HepG2 (cell line): ENCODE measurements around the gene CENPP. TPM values are rescaled to one million over a fixed set of nuclear protein-coding genes. Genes with fewer than 3 reads are reported as not detected.

Experiments
- ATAC-seq: fragments of 200-7000 bp; cut with Tn5 transposase; 3 replicates; pipeline ENCODE4 v1.9.1; 2020; ENCODE audit warnings: mild to moderate bottlenecking, moderate library complexity
- BruUV-seq: library from RNA; stranded (reverse); fragments of 400-500 nt; replicated peaks from 2 replicates; lab custom pipeline; 2021; lab: Mats Ljungman, UMichigan
- CTCF ChIA-PET: fragments of 300-600 bp; formaldehyde crosslinking; extraction: SDS; loops from one replicate; lab custom pipeline; 2021; ENCODE audit warnings: low total read pairs, inconsistent platforms, low intra/inter-chr PET ratio; lab: Yijun Ruan, JAX
- POLR2A ChIA-PET: fragments of 350-600 bp; sonication (Branson Sonifier 250); formaldehyde crosslinking; loops from one replicate; lab custom pipeline; 2020; ENCODE audit warnings: antibody characterized with exemption, inconsistent platforms; lab: Yijun Ruan, JAX
- DNase-seq: peaks from one replicate; pipeline ENCODE4 v3.0.0-alpha.2; 2015; ENCODE audit warnings: low spot score
- FAIRE-seq: peaks from 3 replicates; lab custom pipeline; 2011; peaks lifted over from hg19 to GRCh38; lab: Jason Lieb, UNC
- H2AFZ ChIP-seq: one replicate; pipeline ENCODE4 v1.6.1; 2011; ENCODE audit warnings: low read length, inconsistent platforms
- H3K27ac ChIP-seq: fragments of 300-600 bp; 3 replicates; pipeline ENCODE4 v1.8.0; 2011; ENCODE audit warnings: mixed run types, mild to moderate bottlenecking, mixed read lengths, low read length, inconsistent platforms; ENCODE audit not compliant: insufficient read depth; ENCODE audit errors: extremely low read length
- H3K27me3 ChIP-seq, 2 experiments: fragments of 200-600 bp in 1 of 2; 2 replicates in 1 of 2; 3 replicates in 1 of 2; pipeline versions ENCODE4 v1.6.0 to v1.8.0; 2011; ENCODE audit warnings: low read length in 2 of 2, mild to moderate bottlenecking in 2 of 2, moderate library complexity in 2 of 2, inconsistent platforms in 1 of 2; ENCODE audit not compliant: insufficient read depth in 2 of 2, control insufficient read depth in 1 of 2
- H3K36me3 ChIP-seq, 2 experiments: fragments of 200-600 bp in 1 of 2; replicated peaks in 1 of 2; 2 replicates in 1 of 2; 3 replicates in 1 of 2; pipeline versions ENCODE4 v1.5.1 to v1.8.0; 2011; ENCODE audit warnings: low read length in 2 of 2, inconsistent platforms in 1 of 2; ENCODE audit not compliant: insufficient read depth in 2 of 2, control insufficient read depth in 1 of 2
- H3K4me1 ChIP-seq: 2 replicates; pipeline ENCODE4 v1.5.1; 2012; ENCODE audit warnings: low read length, inconsistent platforms; ENCODE audit not compliant: insufficient read depth
- H3K4me2 ChIP-seq: 2 replicates; pipeline ENCODE4 v1.6.0; 2011; ENCODE audit warnings: low read depth, low read length, inconsistent platforms
- H3K4me3 ChIP-seq, 3 experiments: fragments of 200-600 bp in 1 of 3; sonication (generic), shearing (Covaris generic) in 1 of 3; replicated peaks in 1 of 3; 2 replicates each; pipeline ENCODE4 v1.5.1; 2011 to 2016; ENCODE audit warnings: low read length in 3 of 3, inconsistent platforms in 2 of 3, low read depth in 2 of 3, mild to moderate bottlenecking in 2 of 3, control low read depth in 1 of 3, mixed read lengths in 1 of 3; ENCODE audit not compliant: insufficient read depth in 1 of 3
- H3K79me2 ChIP-seq: one replicate; pipeline ENCODE4 v1.6.1; 2011; ENCODE audit warnings: low read length, inconsistent platforms; ENCODE audit not compliant: insufficient read depth
- H3K9ac ChIP-seq: 2 replicates; pipeline ENCODE4 v1.6.0; 2011; ENCODE audit warnings: mild to moderate bottlenecking, low read depth, low read length, inconsistent platforms; ENCODE audit not compliant: insufficient read depth
- H3K9me3 ChIP-seq: 2 replicates; pipeline ENCODE4 v1.5.1; 2012; ENCODE audit warnings: mild to moderate bottlenecking, low read length
- H4K20me1 ChIP-seq: 2 replicates; pipeline ENCODE4 v1.6.0; 2011; ENCODE audit warnings: inconsistent platforms, mild to moderate bottlenecking, low read length, moderate library complexity; ENCODE audit not compliant: insufficient read depth
- DPF2 ChIP-seq: sonication (generic); formaldehyde crosslinking; IDR thresholded peaks from 2 replicates; pipeline ENCODE4 v1.4.0; 2020; ENCODE audit warnings: mild to moderate bottlenecking, low read depth, missing genetic modification reagents, borderline replicate concordance
- FLYWCH1 ChIP-seq: sonication (generic); formaldehyde crosslinking; IDR thresholded peaks from 2 replicates; pipeline ENCODE4 v1.8.1; 2023; ENCODE audit warnings: mild to moderate bottlenecking, missing genetic modification reagents
- TBX3 ChIP-seq: fragments of 450-650 bp; IDR thresholded peaks from 2 replicates; pipeline ENCODE4 v1.6.1; 2017; ENCODE audit warnings: antibody characterized with exemption, mild to moderate bottlenecking, inconsistent platforms, borderline replicate concordance
- ZNF709 ChIP-seq: sonication (generic); formaldehyde crosslinking; IDR thresholded peaks from 2 replicates; pipeline ENCODE4 v1.5.0; 2020; ENCODE audit warnings: mild to moderate bottlenecking, missing genetic modification reagents
- whole genome bisulfite sequencing: methylation state at CpG from one replicate; pipeline ENCODE4 v1.1.6; 2017; ENCODE audit warnings: low lambda C conversion rate; 5-methylcytosine and 5-hydroxymethylcytosine counted together
- in situ Hi-C: cut with HindIII; loops from 2 replicates; pipeline ENCODE4 v1.10.0; 2017; ENCODE audit warnings: low pct_unique_long_range_greater_than_20kb; ENCODE audit not compliant: extremely low pct_ligation_motif_present
- intact Hi-C: fragments of 100-400 bp; cut with micrococcal nuclease; formaldehyde crosslinking; loops from one replicate; pipeline ENCODE4 v1.10.0; 2022; ENCODE audit not compliant: unreplicated experiment
- polyA plus RNA-seq, 8 experiments: library from polyadenylated mRNA; depleted of rRNA in 3 of 8; stranded (reverse) in 7 of 8; unstranded in 1 of 8; fragments of >200 nt; fragmentation: Illumina TruSeq in 4 of 8; extraction: Trizol in 4 of 8; gene quantifications; 2 replicates each; pipeline versions ENCODE4 v1.2.1 to v1.2.3, GENCODE V29; 2011 to 2016; ENCODE audit warnings: low read depth in 4 of 8, missing spikeins in 1 of 8, mixed read lengths in 1 of 8; ENCODE audit not compliant: insufficient read depth in 1 of 8
- total RNA-seq, 5 experiments: library from RNA; depleted of rRNA; stranded (reverse); fragments of >200 nt; fragmentation: Illumina TruSeq; extraction: Trizol; gene quantifications; 2 replicates each; pipeline ENCODE4 v1.2.3, GENCODE V29; 2016; ENCODE audit warnings: low read depth in 1 of 5
- TF ChIP-seq, protein P1 (sequence below): sonication (generic); formaldehyde crosslinking; IDR thresholded peaks from 2 replicates; pipeline ENCODE4 v1.8.0; 2022; ENCODE audit warnings: missing genetic modification reagents, mild to moderate bottlenecking, moderate library complexity, borderline replicate concordance
- TF ChIP-seq, protein P2 (sequence below): sonication (generic); formaldehyde crosslinking; IDR thresholded peaks from 2 replicates; pipeline ENCODE4 v1.8.1; 2023; ENCODE audit warnings: mild to moderate bottlenecking, missing genetic modification reagents

The CENPP gene
- total and polyA plus RNA-seq, 2 of the 13 experiments (the other 11 are each of a cell fraction or from before 2014, with no cell fraction given), result 2.0 to 11.4 TPM

DNA sequence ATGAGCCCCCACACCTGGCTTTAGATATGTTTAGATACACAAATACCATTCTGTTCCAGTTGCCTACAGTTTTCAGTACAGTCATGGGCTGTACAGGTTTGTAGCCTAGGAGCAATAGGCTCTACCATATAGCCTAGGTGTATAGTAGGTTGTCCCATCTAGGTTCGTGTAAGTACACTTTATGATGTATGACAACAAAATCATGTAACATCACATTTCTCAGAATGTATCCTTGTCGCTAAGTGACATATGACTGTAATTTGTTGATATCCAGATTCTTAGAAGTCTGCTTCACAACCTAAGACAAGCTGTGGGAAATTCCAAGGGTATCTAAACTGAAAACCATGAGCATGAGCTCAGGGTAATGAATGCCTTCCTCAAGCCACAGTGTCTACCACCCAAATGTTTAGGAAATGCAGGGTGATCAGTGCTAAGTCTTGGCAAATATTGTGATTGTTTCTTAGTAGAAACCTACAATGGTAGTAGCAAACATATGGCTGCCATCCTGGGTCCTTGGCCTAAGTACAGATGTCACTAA lies 201.6 kb downstream of the CENPP start:
- no peak overlapping the region for H3K4me3 ChIP-seq
- FAIRE-seq (no peak), ATAC-seq (no peak), DNase-seq (no peak)
- H3K36me3 ChIP-seq, result no peaks in the 10 kb centered on the region
- no peak overlapping the region for H3K27ac ChIP-seq
- no peaks in the 10 kb centered on the region for H3K27me3 ChIP-seq
- 94% methylated on average over 2 of the region's 2 CpGs for WGBS
- no peaks in the 10 kb centered on the region for H4K20me1 ChIP-seq
- ChIA-PET POLR2A (no interaction called here), CTCF (no interaction called here)
- TF ChIP-seq, protein P1, sequence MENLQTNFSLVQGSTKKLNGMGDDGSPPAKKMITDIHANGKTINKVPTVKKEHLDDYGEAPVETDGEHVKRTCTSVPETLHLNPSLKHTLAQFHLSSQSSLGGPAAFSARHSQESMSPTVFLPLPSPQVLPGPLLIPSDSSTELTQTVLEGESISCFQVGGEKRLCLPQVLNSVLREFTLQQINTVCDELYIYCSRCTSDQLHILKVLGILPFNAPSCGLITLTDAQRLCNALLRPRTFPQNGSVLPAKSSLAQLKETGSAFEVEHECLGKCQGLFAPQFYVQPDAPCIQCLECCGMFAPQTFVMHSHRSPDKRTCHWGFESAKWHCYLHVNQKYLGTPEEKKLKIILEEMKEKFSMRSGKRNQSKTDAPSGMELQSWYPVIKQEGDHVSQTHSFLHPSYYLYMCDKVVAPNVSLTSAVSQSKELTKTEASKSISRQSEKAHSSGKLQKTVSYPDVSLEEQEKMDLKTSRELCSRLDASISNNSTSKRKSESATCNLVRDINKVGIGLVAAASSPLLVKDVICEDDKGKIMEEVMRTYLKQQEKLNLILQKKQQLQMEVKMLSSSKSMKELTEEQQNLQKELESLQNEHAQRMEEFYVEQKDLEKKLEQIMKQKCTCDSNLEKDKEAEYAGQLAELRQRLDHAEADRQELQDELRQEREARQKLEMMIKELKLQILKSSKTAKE, result no peak
- TF ChIP-seq FLYWCH1 (CRISPR knock-in tag) (no peak), DPF2 (CRISPR knock-in tag) (no peak), ZNF709 (CRISPR knock-in tag) (no peak), TBX3 (no peak)
- TF ChIP-seq, protein P2, sequence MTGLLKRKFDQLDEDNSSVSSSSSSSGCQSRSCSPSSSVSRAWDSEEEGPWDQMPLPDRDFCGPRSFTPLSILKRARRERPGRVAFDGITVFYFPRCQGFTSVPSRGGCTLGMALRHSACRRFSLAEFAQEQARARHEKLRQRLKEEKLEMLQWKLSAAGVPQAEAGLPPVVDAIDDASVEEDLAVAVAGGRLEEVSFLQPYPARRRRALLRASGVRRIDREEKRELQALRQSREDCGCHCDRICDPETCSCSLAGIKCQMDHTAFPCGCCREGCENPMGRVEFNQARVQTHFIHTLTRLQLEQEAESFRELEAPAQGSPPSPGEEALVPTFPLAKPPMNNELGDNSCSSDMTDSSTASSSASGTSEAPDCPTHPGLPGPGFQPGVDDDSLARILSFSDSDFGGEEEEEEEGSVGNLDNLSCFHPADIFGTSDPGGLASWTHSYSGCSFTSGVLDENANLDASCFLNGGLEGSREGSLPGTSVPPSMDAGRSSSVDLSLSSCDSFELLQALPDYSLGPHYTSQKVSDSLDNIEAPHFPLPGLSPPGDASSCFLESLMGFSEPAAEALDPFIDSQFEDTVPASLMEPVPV, result no peak
- no peak overlapping the region for H3K4me2 ChIP-seq
- intact Hi-C loops (no loop called here), in situ Hi-C loops (no loop called here)
- no peaks in the 10 kb centered on the region for H3K79me2 ChIP-seq
- H3K9me3 ChIP-seq, result no peaks in the 10 kb centered on the region
- H3K4me1 ChIP-seq, result peaks cover 13% of the 10 kb centered on the region
- H3K9ac ChIP-seq, result no peak overlapping the region
- no TSS peak for BruUV-seq
- H2AFZ ChIP-seq, result no peak overlapping the region
